MM.1S (cell line): ENCODE results near the gene FAM177A1.
"Not testable (repeated sequence)": the region's sequence is repeated elsewhere in the genome, so short reads cannot be mapped to it uniquely, and the experiment has no call there.

ENCODE experiments used
- DNase-seq: peaks from one replicate; pipeline ENCODE4 v3.0.0-alpha.2; 2015
- H2AFZ ChIP-seq: fragments of 300-600 bp; sonication (generic); 2 replicates; pipeline ENCODE4 v1.6.0; 2016; ENCODE audit warnings: antibody characterized with exemption, low read length
- H3F3A ChIP-seq: fragments of 300-600 bp; sonication (generic); 2 replicates; pipeline ENCODE4 v1.6.1; 2016; ENCODE audit warnings: mild to moderate bottlenecking, antibody characterized with exemption, low read length, moderate library complexity, mixed read lengths; ENCODE audit not compliant: insufficient read depth
- H3K27ac ChIP-seq: fragments of 300-600 bp; sonication (generic); 2 replicates; pipeline ENCODE4 v1.5.1; 2016; ENCODE audit warnings: mild to moderate bottlenecking, low read length
- H3K27me3 ChIP-seq: fragments of 300-600 bp; sonication (generic); replicated peaks from 2 replicates; pipeline ENCODE4 v1.6.0; 2016; ENCODE audit warnings: low read length; ENCODE audit not compliant: insufficient read depth
- H3K36me3 ChIP-seq: fragments of 300-600 bp; sonication (generic); replicated peaks from 2 replicates; pipeline ENCODE4 v1.6.1; 2016; ENCODE audit warnings: mild to moderate bottlenecking, low read length, mixed read lengths; ENCODE audit not compliant: insufficient read depth
- H3K4me1 ChIP-seq: fragments of 300-600 bp; sonication (generic); 2 replicates; pipeline ENCODE4 v1.6.1; 2016; ENCODE audit warnings: low read length, mixed read lengths
- H3K4me2 ChIP-seq: fragments of 300-600 bp; sonication (generic); 2 replicates; pipeline ENCODE4 v1.6.0; 2016; ENCODE audit warnings: low read depth, low read length
- H3K4me3 ChIP-seq: fragments of 300-600 bp; sonication (generic); 2 replicates; pipeline ENCODE4 v1.5.1; 2016; ENCODE audit warnings: low read length, mixed read lengths
- H3K79me2 ChIP-seq: fragments of 300-600 bp; sonication (generic); 2 replicates; pipeline ENCODE4 v1.6.1; 2016; ENCODE audit warnings: mixed run types, low read length, mixed read lengths
- H3K9ac ChIP-seq: fragments of 300-600 bp; sonication (generic); 2 replicates; pipeline ENCODE4 v1.6.1; 2016; ENCODE audit warnings: low read length, mixed read lengths
- H3K9me2 ChIP-seq: fragments of 300-600 bp; sonication (generic); replicated peaks from 2 replicates; pipeline ENCODE4 v1.6.1; 2016; ENCODE audit warnings: mild to moderate bottlenecking, low read length, mixed read lengths; ENCODE audit not compliant: insufficient read depth
- H3K9me3 ChIP-seq: fragments of 300-600 bp; sonication (generic); replicated peaks from 2 replicates; pipeline ENCODE4 v1.6.1; 2016; ENCODE audit warnings: mild to moderate bottlenecking, low read length, mixed read lengths; ENCODE audit not compliant: insufficient read depth
- H4K20me1 ChIP-seq: fragments of 300-600 bp; sonication (generic); 2 replicates; pipeline ENCODE4 v1.6.1; 2016; ENCODE audit warnings: mild to moderate bottlenecking, low read length, moderate library complexity, mixed read lengths; ENCODE audit not compliant: insufficient read depth
- CTCF ChIP-seq: fragments of 300-600 bp; sonication (generic); IDR thresholded peaks from 2 replicates; pipeline ENCODE4 v1.5.1; 2016; ENCODE audit warnings: antibody characterized with exemption, low read length, mixed read lengths
- EZH2 ChIP-seq: fragments of 300-600 bp; sonication (generic); optimal IDR thresholded peaks from 2 replicates; pipeline ENCODE3; 2017; ENCODE audit warnings: low read depth, mild to moderate bottlenecking, antibody characterized with exemption, low read length, mixed read lengths
- EZH2phosphoT487 ChIP-seq: fragments of 300-600 bp; sonication (generic); IDR thresholded peaks from 2 replicates; pipeline ENCODE4 v1.6.1; 2018; ENCODE audit warnings: antibody characterized with exemption, low read length

FAM177A1 gene

DNA sequence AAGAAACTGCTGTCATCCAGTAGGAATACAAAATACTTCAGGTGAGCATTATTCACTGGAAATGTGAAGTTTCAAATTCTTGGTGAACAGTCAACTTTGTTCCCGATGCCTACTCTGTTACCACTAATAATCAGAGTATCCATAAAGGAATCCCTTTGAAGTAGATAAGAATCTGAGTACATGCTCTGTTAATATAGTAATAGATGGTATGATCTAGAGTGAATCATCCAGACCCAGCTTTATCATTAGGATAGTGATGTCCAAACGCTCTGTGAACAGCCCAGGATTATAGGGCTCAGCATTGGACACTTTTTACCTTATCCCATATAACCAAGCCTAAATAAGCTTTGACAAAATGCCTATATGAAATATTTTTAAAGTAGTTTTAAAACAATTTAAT, 42.4 kb downstream of the FAM177A1 start:
- Histone ChIP-seq H2AFZ (no peak overlapping the region), H3K27ac (no peak overlapping the region), H3F3A (no peaks in the 10 kb centered on the region), H3K4me3 (no peak overlapping the region), H3K4me2 (no peak overlapping the region), H3K79me2 (no peaks in the 10 kb centered on the region), H3K9me3 (no peaks in the 10 kb centered on the region), H4K20me1 (no peaks in the 10 kb centered on the region), H3K9me2 (no peaks in the 10 kb centered on the region), H3K36me3 (no peaks in the 10 kb centered on the region), H3K4me1 (no peaks in the 10 kb centered on the region), H3K9ac (no peak overlapping the region), H3K27me3 (no peaks in the 10 kb centered on the region)
- TF ChIP-seq EZH2phosphoT487 (no peak), EZH2 (no peak)
- no peak for DNase-seq

DNA sequence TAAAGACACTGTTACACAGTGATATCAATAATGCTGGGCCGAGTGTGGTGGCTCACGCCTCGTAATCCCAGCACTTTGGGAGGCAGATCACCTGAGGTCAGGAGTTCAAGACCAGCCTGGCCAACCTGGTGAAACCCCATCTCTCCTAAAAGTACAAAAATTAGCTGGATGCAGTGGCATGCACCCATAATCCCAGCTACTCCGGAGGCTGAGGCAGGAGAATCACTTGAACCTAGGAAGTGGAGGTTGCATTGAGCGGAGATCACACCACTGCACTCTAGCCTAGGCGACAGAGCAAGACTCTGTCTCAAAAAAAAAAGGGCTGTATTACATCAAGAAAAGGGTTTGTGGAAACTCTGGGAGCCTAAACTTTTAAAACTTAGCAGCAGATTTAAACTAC, 48.6 kb downstream of the FAM177A1 start:
- not testable (repeated sequence) for H4K20me1 ChIP-seq, DNase-seq, H3K4me3 ChIP-seq, H3K36me3 ChIP-seq, H3F3A ChIP-seq, H3K9ac ChIP-seq, H3K4me1 ChIP-seq, H3K9me2 ChIP-seq, H3K27me3 ChIP-seq, H3K27ac ChIP-seq, H3K79me2 ChIP-seq, H3K4me2 ChIP-seq, H2AFZ ChIP-seq, H3K9me3 ChIP-seq

- no peaks in the 10 kb centered on the region for H3K79me2 ChIP-seq
- H3K4me1 ChIP-seq = no peaks in the 10 kb centered on the region
- no peak overlapping the region for H3K9ac ChIP-seq
- no peak overlapping the region for H3K4me3 ChIP-seq
- no peaks in the 10 kb centered on the region for H3K36me3 ChIP-seq
- H3K27ac ChIP-seq = no peak overlapping the region
- no peak for DNase-seq
- H3K9me2 ChIP-seq = no peaks in the 10 kb centered on the region
- H3F3A ChIP-seq = no peaks in the 10 kb centered on the region
- no peaks in the 10 kb centered on the region for H3K27me3 ChIP-seq
- no peak for TF ChIP-seq EZH2phosphoT487
- TF ChIP-seq EZH2 = no peak
- no peak for TF ChIP-seq CTCF
- no peaks in the 10 kb centered on the region for H4K20me1 ChIP-seq
- no peak overlapping the region for H3K4me2 ChIP-seq
- no peak overlapping the region for H2AFZ ChIP-seq
- no peaks in the 10 kb centered on the region for H3K9me3 ChIP-seq
These were observed 61.8 kb downstream of the FAM177A1 start for GRCh38 chr14:35107866-35108265.

DNA sequence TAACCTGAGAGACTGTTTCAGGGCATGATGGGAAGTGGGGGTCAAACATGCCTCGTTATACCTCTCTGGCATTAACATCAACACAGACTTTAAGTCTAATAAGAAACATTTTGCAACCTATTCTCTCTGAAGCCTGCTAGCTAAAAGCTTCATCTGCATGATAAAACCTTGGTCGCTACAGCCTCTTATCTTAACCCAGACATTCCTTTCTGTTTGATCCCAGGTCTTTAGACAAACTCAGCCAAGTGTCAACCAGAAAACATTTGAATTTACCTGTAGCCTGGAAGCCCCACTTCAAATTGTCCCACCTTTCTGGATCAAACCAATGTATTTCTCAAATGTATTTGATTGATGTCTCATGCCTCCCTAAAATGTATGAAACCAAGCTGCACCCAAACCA, 66.6 kb downstream of the FAM177A1 start:
- Histone ChIP-seq H2AFZ (no peak overlapping the region), H3K9me2 (no peaks in the 10 kb centered on the region), H3K9ac (no peak overlapping the region), H4K20me1 (no peaks in the 10 kb centered on the region), H3K79me2 (no peaks in the 10 kb centered on the region), H3K4me1 (no peaks in the 10 kb centered on the region), H3K4me3 (no peak overlapping the region), H3K27me3 (no peaks in the 10 kb centered on the region), H3K27ac (no peak overlapping the region), H3F3A (no peaks in the 10 kb centered on the region), H3K36me3 (no peaks in the 10 kb centered on the region), H3K4me2 (no peak overlapping the region), H3K9me3 (no peaks in the 10 kb centered on the region)
- TF ChIP-seq EZH2phosphoT487 = no peak
- no peak for DNase-seq

DNA sequence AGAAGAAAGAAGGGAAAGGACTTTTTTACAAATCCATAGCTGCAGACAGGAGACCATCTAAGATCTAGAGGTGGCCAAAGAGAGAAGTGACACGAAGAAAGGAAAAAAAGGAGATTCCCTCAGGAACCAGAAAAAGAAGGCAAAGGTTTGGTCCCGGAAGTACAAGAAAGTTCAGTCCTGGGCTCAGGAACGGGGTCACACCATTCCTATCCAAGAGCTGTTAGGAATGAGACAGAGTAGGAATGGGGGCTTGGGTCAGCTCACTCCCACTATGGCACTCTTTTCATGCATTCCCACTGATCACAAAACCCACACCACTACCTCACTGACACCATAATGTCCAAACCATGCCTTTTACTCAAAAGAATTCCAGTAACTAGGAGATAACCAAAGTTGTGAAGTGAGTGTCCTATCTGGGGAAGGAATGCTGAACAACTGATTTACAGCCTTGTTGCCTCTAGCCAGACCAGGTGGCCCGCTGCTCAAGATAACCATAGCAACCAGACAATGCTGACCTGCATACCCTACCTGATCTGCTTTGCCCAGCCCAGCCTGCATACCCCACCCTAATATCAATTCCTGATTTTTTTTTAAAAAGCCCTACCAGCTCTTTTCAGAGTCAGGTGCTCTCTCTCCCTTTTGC, 67.4 kb downstream of the FAM177A1 start:
- Histone ChIP-seq H3K9me2 (no peaks in the 10 kb centered on the region), H3K36me3 (no peaks in the 10 kb centered on the region), H2AFZ (no peak overlapping the region), H3K27ac (no peak overlapping the region), H3K9me3 (no peaks in the 10 kb centered on the region), H4K20me1 (no peaks in the 10 kb centered on the region), H3K9ac (no peak overlapping the region), H3K4me1 (no peaks in the 10 kb centered on the region), H3K4me3 (no peak overlapping the region), H3K27me3 (no peaks in the 10 kb centered on the region), H3K79me2 (no peaks in the 10 kb centered on the region), H3F3A (no peaks in the 10 kb centered on the region), H3K4me2 (no peak overlapping the region)
- DNase-seq = no peak
- TF ChIP-seq EZH2 (no peak), EZH2phosphoT487 (no peak), CTCF (no peak)
